Measurements from ENCODE around the gene PILRA. TPM values are rescaled to one million over a fixed set of nuclear protein-coding genes. Genes with fewer than 3 reads are reported as not detected.

The PILRA gene
- polyA plus RNA-seq, 1 donor (not counting 4 experiments of a cell fraction or from before 2014, with no cell fraction given) = 0.33 TPM

DNA sequence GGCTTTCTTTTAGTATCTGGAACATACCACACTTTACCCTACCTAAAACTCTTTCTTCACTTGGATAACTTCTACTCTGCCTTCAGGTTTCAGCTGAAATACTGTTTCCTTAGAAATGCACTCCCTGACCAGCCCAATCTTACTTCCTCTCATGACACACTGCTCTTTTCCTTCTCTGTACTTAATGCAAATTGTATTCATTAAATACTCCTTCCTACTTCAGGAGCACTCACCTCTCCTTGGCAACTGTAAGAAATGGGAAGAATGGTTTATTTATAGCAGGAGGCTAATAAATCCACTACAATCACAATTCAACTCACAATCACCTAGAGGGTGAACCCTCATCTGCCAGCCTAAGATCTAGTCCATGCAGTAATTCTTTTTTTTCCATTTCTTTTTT lies 40.1 kb downstream of the PILRA start:
- TF ChIP-seq EZH2 (IDR thresholded peaks at IDR 0.05; ENCODE audit: low read length) = no peak
- TF ChIP-seq, protein P1, sequence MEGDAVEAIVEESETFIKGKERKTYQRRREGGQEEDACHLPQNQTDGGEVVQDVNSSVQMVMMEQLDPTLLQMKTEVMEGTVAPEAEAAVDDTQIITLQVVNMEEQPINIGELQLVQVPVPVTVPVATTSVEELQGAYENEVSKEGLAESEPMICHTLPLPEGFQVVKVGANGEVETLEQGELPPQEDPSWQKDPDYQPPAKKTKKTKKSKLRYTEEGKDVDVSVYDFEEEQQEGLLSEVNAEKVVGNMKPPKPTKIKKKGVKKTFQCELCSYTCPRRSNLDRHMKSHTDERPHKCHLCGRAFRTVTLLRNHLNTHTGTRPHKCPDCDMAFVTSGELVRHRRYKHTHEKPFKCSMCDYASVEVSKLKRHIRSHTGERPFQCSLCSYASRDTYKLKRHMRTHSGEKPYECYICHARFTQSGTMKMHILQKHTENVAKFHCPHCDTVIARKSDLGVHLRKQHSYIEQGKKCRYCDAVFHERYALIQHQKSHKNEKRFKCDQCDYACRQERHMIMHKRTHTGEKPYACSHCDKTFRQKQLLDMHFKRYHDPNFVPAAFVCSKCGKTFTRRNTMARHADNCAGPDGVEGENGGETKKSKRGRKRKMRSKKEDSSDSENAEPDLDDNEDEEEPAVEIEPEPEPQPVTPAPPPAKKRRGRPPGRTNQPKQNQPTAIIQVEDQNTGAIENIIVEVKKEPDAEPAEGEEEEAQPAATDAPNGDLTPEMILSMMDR (optimal IDR thresholded peaks at IDR 0.05 in 1 of 3, IDR thresholded peaks at IDR 0.05 in 1 of 3, conservative IDR thresholded peaks at IDR 0.05 in 1 of 3; ENCODE audit: extremely low read depth in 1 of 3, insufficient read depth in 2 of 3, low read length in 3 of 3) = no peak
- Histone ChIP-seq H3K27me3 (ENCODE audit: control insufficient read depth, extremely low read depth, insufficient read depth, low read length) (peaks cover 2% of the 10 kb centered on the region), H3K9me3 (ENCODE audit: control insufficient read depth, low read depth, low read length) (no peaks in the 10 kb centered on the region), H3K27ac (ENCODE audit: control insufficient read depth, insufficient read depth, low read length) (no peak overlapping the region), H3K4me1 (ENCODE audit: control insufficient read depth, extremely low read depth, insufficient read depth, low read length) (no peaks in the 10 kb centered on the region), H3K4me2 (ENCODE audit: control insufficient read depth, extremely low read depth, insufficient read depth, low read depth, low read length) (no peak overlapping the region), H3K9ac (ENCODE audit: control insufficient read depth, extremely low read depth, insufficient read depth, low read length) (no peak overlapping the region), H3K9me1 (ENCODE audit: control insufficient read depth, extremely low read depth, insufficient read depth, low read length) (no peaks in the 10 kb centered on the region), H4K20me1 (ENCODE audit: control insufficient read depth, extremely low read depth, insufficient read depth, low read length) (no peaks in the 10 kb centered on the region), H3K4me3 (ENCODE audit: control insufficient read depth in 2 of 3, extremely low read depth in 1 of 3, insufficient read depth in 2 of 3, low read depth in 1 of 3, low read length in 3 of 3) (no peak overlapping the region), H2AFZ (ENCODE audit: control insufficient read depth, low read length) (no peak overlapping the region), H3K36me3 (ENCODE audit: control insufficient read depth in 2 of 2, extremely low read depth in 1 of 2, insufficient read depth in 2 of 2, low read length in 2 of 2) (no peaks in the 10 kb centered on the region), H3K79me2 (ENCODE audit: control insufficient read depth, insufficient read depth, low read length) (no peaks in the 10 kb centered on the region)
- FAIRE-seq (no peak), DNase-seq (ENCODE audit: low read depth, low spot score) (no peak)
- dilution Hi-C loops (cut with MboI; ENCODE audit: extremely low pct_ligation_motif_present, low sequenced_read_pairs) = no loop called here

DNA sequence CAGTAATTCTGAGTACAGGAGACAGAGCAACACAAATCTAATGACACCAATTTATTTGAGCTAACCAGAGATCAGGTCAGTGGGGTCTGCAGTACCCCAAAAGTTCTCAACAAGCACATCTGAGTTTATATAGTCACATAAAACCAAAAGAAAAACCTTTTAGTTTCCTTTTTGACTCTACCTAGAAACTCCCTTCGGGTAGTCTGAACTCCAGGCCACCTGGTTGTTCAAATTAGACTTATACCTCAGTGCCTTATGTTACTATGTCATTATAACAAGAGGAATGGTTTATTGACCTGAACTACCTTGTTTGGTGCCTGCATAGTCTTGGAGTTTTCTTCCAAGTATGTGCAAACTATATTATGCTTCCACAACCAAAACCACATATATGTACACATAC lies 40.6 kb downstream of the PILRA start:
- Histone ChIP-seq H3K27me3 (ENCODE audit: control insufficient read depth, extremely low read depth, insufficient read depth, low read length) (peaks cover 2% of the 10 kb centered on the region), H3K9ac (ENCODE audit: control insufficient read depth, extremely low read depth, insufficient read depth, low read length) (no peak overlapping the region), H3K27ac (ENCODE audit: control insufficient read depth, insufficient read depth, low read length) (no peak overlapping the region), H3K4me3 (ENCODE audit: control insufficient read depth in 2 of 3, extremely low read depth in 1 of 3, insufficient read depth in 2 of 3, low read depth in 1 of 3, low read length in 3 of 3) (no peak overlapping the region), H2AFZ (ENCODE audit: control insufficient read depth, low read length) (no peak overlapping the region), H3K9me1 (ENCODE audit: control insufficient read depth, extremely low read depth, insufficient read depth, low read length) (no peaks in the 10 kb centered on the region), H3K4me1 (ENCODE audit: control insufficient read depth, extremely low read depth, insufficient read depth, low read length) (no peaks in the 10 kb centered on the region), H3K9me3 (ENCODE audit: control insufficient read depth, low read depth, low read length) (no peaks in the 10 kb centered on the region), H3K36me3 (ENCODE audit: control insufficient read depth in 2 of 2, extremely low read depth in 1 of 2, insufficient read depth in 2 of 2, low read length in 2 of 2) (no peaks in the 10 kb centered on the region), H3K4me2 (ENCODE audit: control insufficient read depth, extremely low read depth, insufficient read depth, low read depth, low read length) (no peak overlapping the region), H4K20me1 (ENCODE audit: control insufficient read depth, extremely low read depth, insufficient read depth, low read length) (no peaks in the 10 kb centered on the region), H3K79me2 (ENCODE audit: control insufficient read depth, insufficient read depth, low read length) (no peaks in the 10 kb centered on the region)
- DNase-seq (ENCODE audit: low read depth, low spot score) (no peak), FAIRE-seq (no peak)
- dilution Hi-C loops (cut with MboI; ENCODE audit: extremely low pct_ligation_motif_present, low sequenced_read_pairs) = no loop called here
- TF ChIP-seq, protein P1 (optimal IDR thresholded peaks at IDR 0.05 in 1 of 3, IDR thresholded peaks at IDR 0.05 in 1 of 3, conservative IDR thresholded peaks at IDR 0.05 in 1 of 3; ENCODE audit: extremely low read depth in 1 of 3, insufficient read depth in 2 of 3, low read length in 3 of 3) = no peak
- TF ChIP-seq EZH2 (IDR thresholded peaks at IDR 0.05; ENCODE audit: low read length) = no peak

Measured in keratinocyte (primary cell).